EH (cell line): ENCODE results near the gene VAPB.

Experiments used
- DNase-seq: peaks from one replicate; pipeline ENCODE4 v3.0.0-alpha.2; 2015; ENCODE audit warnings: low read depth

The VAPB gene

DNA sequence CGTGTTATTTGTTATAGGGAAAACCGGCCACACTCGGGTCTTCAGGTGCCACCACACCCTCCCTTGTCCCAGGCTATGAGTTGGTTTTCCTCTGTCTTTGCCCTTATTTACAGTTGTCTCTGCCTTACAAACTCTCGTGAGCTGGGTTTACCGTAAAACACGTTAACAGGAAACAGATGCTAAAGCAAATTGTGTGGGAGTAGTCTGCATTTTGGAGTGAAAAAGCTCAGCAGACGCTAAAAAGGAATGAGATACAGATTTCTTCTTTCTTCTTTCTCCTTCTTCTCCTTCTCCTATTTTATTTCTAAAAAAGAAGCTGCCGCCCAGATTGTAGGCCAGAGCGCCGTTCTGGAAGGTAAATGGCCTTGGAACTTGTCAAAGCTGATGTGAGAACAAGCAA is 74.2 kb downstream of the VAPB start:
- no peak for DNase-seq

DNA sequence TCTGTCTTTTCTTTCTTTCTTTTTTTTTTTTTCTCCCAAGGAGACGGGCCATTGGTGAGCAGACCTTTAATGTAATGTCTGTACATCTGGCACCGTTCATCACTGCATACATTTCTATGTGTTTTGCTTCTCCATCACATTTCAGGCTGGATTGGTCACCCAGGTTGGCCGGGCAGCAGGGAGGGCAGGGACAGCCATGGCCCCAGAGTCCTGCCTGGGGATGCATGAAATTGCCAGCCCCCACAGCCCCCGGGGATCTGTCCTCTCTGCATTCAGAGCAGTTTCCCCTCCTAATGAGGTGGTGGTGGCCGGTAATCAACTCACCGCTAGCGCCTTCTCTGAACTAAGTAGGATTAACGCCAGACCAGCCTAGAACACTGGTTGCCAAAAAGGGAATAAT is 75.8 kb downstream of the VAPB start:
- DNase-seq = no peak

DNA sequence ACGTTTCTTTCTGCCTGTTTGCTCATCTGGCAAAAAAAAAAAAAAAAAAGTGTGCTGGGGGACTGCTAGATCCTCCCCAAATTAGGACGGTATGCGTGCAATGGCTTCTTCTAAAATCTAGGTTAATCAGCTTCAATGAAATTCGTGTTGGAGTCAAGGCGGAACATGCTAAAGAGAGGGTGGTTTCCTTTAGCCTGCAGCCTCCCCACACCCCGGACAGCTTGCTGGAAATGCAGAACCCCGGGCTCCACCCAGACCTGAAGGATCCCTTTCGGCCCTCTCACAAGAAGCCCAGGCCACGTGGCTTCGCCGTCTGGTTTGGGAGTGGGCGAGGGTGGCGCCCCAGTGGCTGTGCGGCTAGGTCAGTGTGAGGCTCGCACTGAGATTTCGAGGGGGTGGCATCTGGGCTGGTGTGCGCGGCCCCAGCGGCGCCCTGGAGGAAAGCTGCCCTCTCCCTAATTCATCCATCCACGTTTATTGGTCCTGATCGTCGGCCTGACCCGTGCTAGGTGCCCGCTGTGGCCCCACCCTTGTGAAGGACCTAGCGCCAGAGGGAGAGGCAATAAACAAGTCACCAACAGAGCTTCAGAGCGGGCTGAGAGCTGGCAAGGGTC is 77.2 kb downstream of the VAPB start:
- no peak for DNase-seq

- no peak for DNase-seq
Observed at GRCh38 chr20:58466729-58467571, 77.9 kb downstream of the VAPB start.

GRCh38 chr20:58467572-58468527 is 78.8 kb downstream of the VAPB start:
- no peak for DNase-seq

GRCh38 chr20:58469616-58470015 is 80.6 kb downstream of the VAPB start:
- DNase-seq = no peak

DNA sequence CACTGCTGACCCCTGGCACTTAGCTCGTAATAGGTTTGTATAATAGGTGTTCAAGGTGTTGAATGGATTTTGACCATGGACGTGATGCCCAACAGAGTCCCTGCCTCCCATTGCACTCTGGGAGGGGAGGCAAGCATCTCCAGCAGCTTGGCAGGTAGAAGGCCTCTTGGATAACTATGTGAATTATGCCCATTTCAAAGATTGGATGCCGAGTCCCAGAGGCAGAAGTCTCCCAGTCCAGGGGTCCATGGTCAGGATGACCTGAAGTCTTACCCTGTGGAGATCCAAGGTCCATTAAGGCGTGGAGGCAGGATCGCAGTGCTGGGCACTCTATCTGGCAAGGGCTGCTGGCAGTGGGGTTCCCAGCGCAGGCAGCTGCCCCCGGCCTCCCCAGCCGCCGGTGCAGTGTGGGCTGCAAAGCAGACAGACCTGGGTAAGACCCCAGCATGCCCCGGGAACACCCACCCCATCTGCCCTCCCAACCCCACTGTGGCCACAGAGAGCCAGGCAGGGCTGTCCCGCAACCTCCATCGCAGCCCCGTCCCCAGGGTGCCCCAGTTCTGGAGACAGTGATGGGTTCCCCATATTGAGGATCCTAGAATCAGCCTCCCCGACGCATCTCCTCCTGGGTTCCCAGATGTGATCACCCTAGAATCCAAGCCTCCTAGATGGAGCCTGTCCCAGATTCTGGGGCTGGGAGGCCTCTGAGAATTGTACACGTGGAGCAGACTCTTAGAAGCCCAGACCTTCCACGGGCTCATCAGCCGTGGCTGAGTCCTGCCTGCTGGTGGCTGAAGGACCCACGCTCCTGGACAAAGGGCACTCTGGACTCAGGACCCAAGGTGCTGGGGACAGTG is 81.5 kb downstream of the VAPB start:
- DNase-seq = no peak

DNA sequence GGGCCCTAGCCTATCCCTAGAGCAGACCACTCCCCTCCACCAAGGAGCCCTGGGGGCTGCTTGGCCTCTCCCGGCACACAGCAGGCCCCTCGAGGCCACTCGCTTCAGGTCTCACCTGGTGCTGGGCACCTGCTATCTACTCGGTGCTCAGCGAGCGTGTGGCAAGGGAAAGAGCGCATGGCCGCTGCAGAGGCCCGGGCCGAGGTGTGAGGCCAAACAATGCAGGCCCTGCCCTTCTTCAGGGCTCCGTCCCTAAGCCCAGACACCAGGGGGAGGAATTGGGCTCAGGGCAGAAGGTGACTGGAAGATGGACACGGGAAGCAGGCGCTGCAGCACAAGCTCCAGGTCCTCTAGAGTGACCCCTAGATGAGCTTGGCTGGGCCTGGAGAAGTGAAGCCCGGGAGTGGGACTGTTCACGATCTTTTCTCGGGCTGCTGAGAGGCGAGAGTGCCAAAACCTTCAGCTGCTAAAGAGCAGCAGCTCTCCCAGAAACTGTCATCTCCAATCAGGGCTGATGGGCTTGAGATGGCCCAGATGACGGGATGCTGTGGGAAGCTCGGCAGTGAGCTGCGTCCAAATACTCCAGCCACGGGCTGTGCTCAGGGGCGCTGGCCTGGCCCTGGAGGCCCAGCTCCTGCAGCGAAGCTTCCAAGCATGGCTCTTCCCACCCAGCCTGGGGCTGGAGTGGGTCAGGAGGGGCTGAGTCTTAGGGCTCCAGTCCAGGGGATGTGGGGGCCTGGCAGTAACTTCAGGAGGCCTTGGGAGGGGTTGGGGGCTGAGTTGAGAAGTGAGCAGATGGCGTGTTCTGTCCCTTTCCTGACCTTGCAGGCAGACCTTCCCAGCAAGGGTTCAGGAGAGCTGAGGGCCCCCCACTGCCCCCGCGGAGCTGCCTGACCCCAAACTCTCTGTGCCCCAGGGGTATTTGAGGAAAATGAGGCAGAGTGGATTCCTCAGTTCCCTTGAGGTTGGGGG is 82.5 kb downstream of the VAPB start:
- no peak for DNase-seq

DNA sequence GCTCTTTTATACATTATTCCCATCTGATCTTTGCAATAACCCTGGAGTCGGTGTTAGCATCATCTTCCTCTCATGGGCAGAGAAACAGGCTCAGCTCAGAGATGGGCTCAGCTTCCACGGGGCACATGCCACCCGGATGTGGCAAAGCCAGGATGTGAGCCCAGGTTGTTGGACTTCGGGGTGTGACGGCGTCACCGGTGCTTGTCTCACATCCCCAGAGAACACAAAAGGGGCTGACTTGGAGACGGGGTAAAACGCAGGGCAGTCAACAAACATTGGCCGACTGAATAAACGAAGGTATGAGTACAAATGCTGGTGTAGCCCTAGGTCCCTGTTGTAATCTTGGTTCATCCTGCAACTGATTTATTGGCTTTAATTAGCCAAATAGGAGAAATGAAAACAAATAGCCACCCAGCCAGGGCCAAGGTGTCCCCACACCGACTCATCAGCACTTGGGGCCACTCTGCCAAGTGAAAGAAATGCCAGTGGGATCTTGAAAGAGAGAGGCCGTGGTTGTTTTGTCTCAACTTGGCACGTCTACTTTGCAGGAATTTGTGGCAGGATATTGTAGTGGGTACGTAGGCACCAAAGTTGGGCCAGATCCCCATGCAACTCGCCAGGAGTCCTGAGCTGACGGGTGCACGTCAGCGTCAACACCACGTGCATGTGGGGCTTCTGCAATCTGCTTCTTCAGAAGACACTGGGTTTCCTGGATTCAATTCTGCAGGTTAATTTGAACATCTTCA is 83.4 kb downstream of the VAPB start:
- DNase-seq = no peak

DNA sequence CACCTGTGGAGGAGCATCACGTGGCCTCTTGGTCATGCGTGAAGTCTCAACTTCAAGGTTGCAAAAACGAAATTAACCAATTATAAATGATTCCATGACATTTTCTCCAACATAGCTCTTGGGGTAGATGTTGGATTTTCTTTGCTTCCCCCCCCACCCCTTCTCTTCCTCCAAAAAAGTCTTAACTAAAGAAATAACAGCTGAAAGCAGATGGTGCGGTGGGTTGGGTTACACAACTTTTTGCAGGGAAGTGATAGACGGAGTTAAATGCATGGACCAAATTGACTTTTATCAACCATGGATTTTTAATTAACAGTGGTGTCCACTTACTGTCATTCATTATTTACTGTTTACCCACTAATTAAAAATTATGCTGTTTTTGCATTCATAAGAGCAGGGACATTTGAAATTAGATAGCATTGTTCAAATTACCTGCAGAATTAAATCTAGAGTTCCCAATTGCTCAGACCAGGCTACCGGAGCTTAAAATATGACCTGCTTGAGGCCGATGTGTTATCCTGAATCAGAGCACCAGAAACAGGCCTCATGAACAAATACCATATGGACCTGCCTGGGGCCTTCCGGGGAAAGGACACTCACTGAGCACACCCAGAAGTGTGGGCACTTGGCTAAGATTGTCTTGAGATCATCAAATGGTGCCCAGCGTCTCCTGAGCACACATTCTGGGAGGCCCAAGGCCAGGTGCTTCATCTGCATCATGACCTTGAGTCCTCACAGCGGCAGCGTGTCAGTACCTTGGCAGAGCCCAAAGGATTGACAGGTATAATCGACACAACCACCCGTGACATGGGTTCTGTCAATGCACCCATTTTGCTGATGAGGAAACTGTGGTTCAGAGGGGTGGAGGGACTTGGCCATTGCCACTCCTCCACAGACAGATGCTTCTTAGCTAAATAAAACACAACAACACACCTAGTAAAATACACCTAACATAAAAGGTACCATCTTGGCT is 84.7 kb downstream of the VAPB start:
- DNase-seq = no peak

- DNase-seq = no peak
Observed at GRCh38 chr20:58475466-58475865, 86.4 kb downstream of the VAPB start.

GRCh38 chr20:58478141-58478805 is 89.2 kb downstream of the VAPB start:
- peak; percentile 40 for DNase-seq

GRCh38 chr20:58479726-58480440 is 90.9 kb downstream of the VAPB start:
- DNase-seq = no peak

DNA sequence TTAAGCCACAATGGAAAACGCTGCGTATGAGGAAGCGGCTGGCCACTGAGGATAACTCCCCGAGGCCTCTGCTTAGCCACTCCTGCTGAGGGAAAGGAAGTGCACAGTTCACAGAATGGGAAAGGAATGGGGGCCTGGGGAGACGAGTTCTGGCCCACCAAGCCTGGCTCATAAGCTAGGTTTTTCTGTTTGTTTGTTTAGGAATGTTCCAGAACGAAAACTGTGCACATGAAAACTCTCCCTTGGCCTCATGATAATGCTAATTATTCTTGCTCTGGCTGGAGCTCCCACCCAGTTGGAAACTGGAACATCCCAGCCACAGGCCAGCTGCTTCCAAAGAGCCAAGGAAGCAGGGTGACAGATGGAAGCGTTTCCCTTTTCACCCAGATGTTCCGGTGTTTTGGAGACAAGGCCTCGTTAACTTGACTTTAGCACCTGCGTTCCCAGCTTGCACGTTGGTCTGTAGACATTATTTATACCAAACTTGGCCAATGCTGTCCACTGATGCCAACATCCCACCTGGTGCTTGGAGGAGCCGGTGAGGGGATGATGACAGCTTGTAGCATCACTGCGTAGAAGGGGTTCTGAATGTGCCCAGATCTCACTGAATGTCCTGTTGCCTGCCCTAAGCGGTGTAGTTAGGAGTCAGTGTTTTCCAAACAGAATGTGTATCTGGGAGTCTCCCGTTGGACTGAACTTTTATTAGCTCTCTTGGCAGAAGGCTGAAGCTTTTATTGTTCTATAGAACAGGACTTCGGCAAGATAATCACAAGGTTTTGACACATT is 91.7 kb downstream of the VAPB start:
- DNase-seq = no peak

DNA sequence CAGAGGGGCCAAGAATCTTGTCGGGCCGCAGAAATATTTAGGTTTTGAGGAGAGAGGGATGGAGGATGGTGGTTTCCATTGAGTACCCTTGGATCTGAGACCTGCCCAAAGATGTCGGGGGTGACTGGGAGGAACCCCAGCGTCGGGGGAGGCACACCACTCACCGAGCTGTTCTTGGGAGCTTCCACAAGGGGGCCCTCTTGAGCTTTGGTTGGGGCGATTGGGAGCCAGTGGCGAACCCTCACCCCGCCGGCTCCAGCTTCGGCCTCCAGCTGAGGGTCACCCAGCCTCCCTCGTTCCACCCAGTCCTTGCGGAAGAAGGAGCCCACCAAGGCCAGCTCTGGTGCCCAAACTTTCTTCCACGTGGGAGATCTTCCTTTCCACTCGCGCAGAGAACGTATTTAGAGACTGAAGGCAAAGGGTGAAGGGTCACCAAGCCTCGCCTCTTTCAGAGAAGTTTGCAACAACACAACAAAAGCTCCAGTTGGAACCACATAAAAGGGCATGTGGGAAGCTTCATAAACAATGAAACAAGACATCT is 92.5 kb downstream of the VAPB start:
- DNase-seq = peak; percentile 61

DNA sequence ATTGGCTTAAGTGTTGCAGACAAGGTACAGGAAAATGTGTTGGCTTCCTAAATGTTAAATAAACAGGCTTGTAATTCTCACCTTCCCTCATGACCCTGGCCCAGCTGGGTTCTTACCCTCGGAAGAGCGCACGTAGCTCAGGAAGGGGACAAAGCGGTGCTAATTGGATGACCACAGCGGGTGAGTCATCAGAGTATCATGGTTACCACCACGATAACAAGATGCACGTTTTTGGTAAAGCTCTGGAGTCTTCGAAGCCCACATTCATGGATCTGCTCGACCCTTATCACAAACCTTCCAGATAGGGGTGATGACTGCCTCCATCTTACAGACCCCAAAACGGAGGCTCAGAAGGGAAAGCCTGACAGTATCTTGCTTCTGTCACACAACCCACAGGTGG is 93.4 kb downstream of the VAPB start:
- DNase-seq = peak; percentile 35
